NCI-H345 (cell line): ENCODE measurements around the gene PCDH1.

ENCODE experiments used
- DNase-seq: peaks from one replicate; lab custom pipeline; 2025; lab: John Stamatoyannopoulos, UW

PCDH1 gene

GRCh38 chr5:141853895-141854626 lies 24.1 kb downstream of the PCDH1 start:
- DNase-seq = no peak

GRCh38 chr5:141852448-141852847 lies 25.8 kb downstream of the PCDH1 start:
- DNase-seq = no peak

GRCh38 chr5:141851195-141851874 lies 26.9 kb downstream of the PCDH1 start:
- no peak for DNase-seq

GRCh38 chr5:141850786-141851185 lies 27.4 kb downstream of the PCDH1 start:
- no peak for DNase-seq

GRCh38 chr5:141850244-141850768 lies 27.9 kb downstream of the PCDH1 start:
- peak; percentile 50 for DNase-seq

- DNase-seq = peak; percentile 88
These were observed 28.6 kb downstream of the PCDH1 start for GRCh38 chr5:141849415-141850243.

- DNase-seq = no peak
These were observed 29.3 kb downstream of the PCDH1 start for GRCh38 chr5:141848744-141849414.

- DNase-seq = peak; percentile 43
These were observed 32.2 kb downstream of the PCDH1 start for GRCh38 chr5:141846031-141846430.

GRCh38 chr5:141845371-141845851 lies 32.8 kb downstream of the PCDH1 start:
- peak; percentile 12 for DNase-seq

GRCh38 chr5:141844414-141845097 lies 33.7 kb downstream of the PCDH1 start:
- no peak for DNase-seq

GRCh38 chr5:141843156-141843927 lies 34.9 kb downstream of the PCDH1 start:
- DNase-seq = no peak

- DNase-seq = no peak
These were observed 36.6 kb downstream of the PCDH1 start for GRCh38 chr5:141841378-141842180.

- DNase-seq = no peak
These were observed 37.3 kb downstream of the PCDH1 start for GRCh38 chr5:141840826-141841360.

GRCh38 chr5:141840280-141840812 lies 37.9 kb downstream of the PCDH1 start:
- no peak for DNase-seq

GRCh38 chr5:141839015-141839513 lies 39.1 kb downstream of the PCDH1 start:
- no peak for DNase-seq

- no peak for DNase-seq
These were observed 39.7 kb downstream of the PCDH1 start for GRCh38 chr5:141838326-141839014.

- DNase-seq = no peak
These were observed 42.1 kb downstream of the PCDH1 start for GRCh38 chr5:141835928-141836670.
